OCI-LY3 (cell line): ENCODE measurements around the gene MGME1.

ENCODE experiments used
- CTCF ChIP-seq: fragments of 200-600, 300-600 bp; sonication (generic); IDR thresholded peaks from 2 replicates; pipeline ENCODE4 v1.5.1; 2014; ENCODE audit warnings: antibody characterized with exemption, low read length, low read depth
- EZH2phosphoT487 ChIP-seq: fragments of 200-600 bp; shearing (Covaris generic); IDR thresholded peaks from 2 replicates; pipeline ENCODE4 v1.6.1; 2018; ENCODE audit warnings: antibody characterized with exemption, mixed run types, low read depth

- no peak for TF ChIP-seq CTCF
- TF ChIP-seq EZH2phosphoT487 = no peak
These were observed 1.1 kb upstream of the MGME1 start for GRCh38 chr20:17967521-17968365.
